Upper lobe of left lung (tissue), 4 donors: Measurements from ENCODE around the gene E2F1.

ENCODE experiments used
- CTCF ChIP-seq, 6 experiments: fragments of 450-650 bp in 4 of 6; fragments of 200-600 bp in 2 of 6; sonication (generic) in 2 of 6; IDR thresholded peaks; one replicate each; pipeline ENCODE4 v1.5.1; 2016 to 2019; ENCODE audit warnings: antibody characterized with exemption in 6 of 6
- EP300 ChIP-seq, 4 donors: sonication (generic); formaldehyde crosslinking; IDR thresholded peaks; one replicate each; pipeline ENCODE4 v1.5.1; 2017; ENCODE audit warnings: antibody characterized with exemption in 4 of 4, control low read depth in 2 of 4
- POLR2A ChIP-seq, 4 donors: fragments of 450-650 bp; IDR thresholded peaks; one replicate each; pipeline ENCODE4 v1.5.1; 2016 to 2017; ENCODE audit warnings: antibody characterized with exemption in 4 of 4, mild to moderate bottlenecking in 2 of 4
- POLR2AphosphoS5 ChIP-seq, 2 donors: sonication (generic); formaldehyde crosslinking; IDR thresholded peaks; one replicate each; pipeline ENCODE4 v1.5.1; 2017; ENCODE audit warnings: antibody characterized with exemption in 2 of 2

- TF ChIP-seq CTCF (IDR thresholded peaks at IDR 0.05): no peak
- no peak for TF ChIP-seq POLR2AphosphoS5 (IDR thresholded peaks at IDR 0.05)
- TF ChIP-seq POLR2A (IDR thresholded peaks at IDR 0.05): no peak
- TF ChIP-seq EP300 (IDR thresholded peaks at IDR 0.05): no peak
Observed at GRCh38 chr20:33689973-33690372, 3.8 kb upstream of the E2F1 start.
